ENCODE results near the gene AXIN2.

AXIN2 gene

GRCh38 chr17:65553646-65554552 is 7.5 kb downstream of the AXIN2 start:
- no peak for DNase-seq

- no peak for DNase-seq
These were observed 8.3 kb downstream of the AXIN2 start for GRCh38 chr17:65553009-65553645.

- no peak for DNase-seq
These were observed 9.2 kb downstream of the AXIN2 start for GRCh38 chr17:65552214-65552613.

- DNase-seq: no peak
These were observed 10.0 kb downstream of the AXIN2 start for GRCh38 chr17:65551267-65552040.

GRCh38 chr17:65550758-65551157 is 10.7 kb downstream of the AXIN2 start:
- DNase-seq: no peak

- no peak for DNase-seq
These were observed 11.3 kb downstream of the AXIN2 start for GRCh38 chr17:65550075-65550662.

GRCh38 chr17:65548269-65548969 is 13.0 kb downstream of the AXIN2 start:
- no peak for DNase-seq

- DNase-seq: no peak
These were observed 14.2 kb downstream of the AXIN2 start for GRCh38 chr17:65547253-65547670.

GRCh38 chr17:65546579-65546978 is 14.9 kb downstream of the AXIN2 start:
- DNase-seq: no peak

GRCh38 chr17:65545705-65546523 is 15.5 kb downstream of the AXIN2 start:
- no peak for DNase-seq

GRCh38 chr17:65544672-65545071 is 16.8 kb downstream of the AXIN2 start:
- no peak for DNase-seq

GRCh38 chr17:65542610-65543009 is 18.8 kb downstream of the AXIN2 start:
- no peak for DNase-seq

- DNase-seq: no peak
These were observed 19.4 kb downstream of the AXIN2 start for GRCh38 chr17:65542067-65542466.

GRCh38 chr17:65541453-65541852 is 20.0 kb downstream of the AXIN2 start:
- no peak for DNase-seq

- DNase-seq: no peak
These were observed 21.7 kb downstream of the AXIN2 start for GRCh38 chr17:65539630-65540266.

GRCh38 chr17:65538675-65539529 is 22.5 kb downstream of the AXIN2 start:
- no peak for DNase-seq

- no peak for DNase-seq
These were observed 23.4 kb downstream of the AXIN2 start for GRCh38 chr17:65537845-65538674.

- no peak for DNase-seq
These were observed 24.1 kb downstream of the AXIN2 start for GRCh38 chr17:65537343-65537844.

Data from NCI-H1694 treated with DMSO at 0.1 percent for 48 hours (cell line).